ENCODE results near the gene PID1. TPM values are rescaled to one million over a fixed set of nuclear protein-coding genes. Genes with fewer than 3 reads are reported as not detected.

The PID1 gene
- polyA plus RNA-seq, 3 donors: 61.8 to 117 (median 62.3) TPM

DNA sequence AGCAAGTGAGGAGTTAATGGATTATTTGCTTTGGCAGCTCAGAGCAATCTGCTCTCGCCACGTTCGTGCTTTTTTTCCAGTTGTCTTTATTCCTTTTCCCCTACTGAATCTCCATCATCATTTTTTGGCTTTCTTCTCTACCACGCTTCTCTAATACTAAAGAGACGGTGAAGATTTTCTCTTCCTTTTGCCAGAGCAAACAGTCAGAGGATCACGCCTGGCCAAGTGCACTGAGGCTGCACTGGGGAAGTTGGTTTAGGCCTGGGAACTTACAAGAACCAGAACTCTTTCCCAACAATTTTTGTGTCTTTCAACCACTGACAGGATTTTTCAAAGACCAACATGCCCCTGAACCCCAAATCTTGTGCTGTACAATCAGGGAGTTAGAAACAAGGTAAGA is 172.3 kb downstream of the PID1 start:
- no peak for DNase-seq
- TF ChIP-seq, protein P1, sequence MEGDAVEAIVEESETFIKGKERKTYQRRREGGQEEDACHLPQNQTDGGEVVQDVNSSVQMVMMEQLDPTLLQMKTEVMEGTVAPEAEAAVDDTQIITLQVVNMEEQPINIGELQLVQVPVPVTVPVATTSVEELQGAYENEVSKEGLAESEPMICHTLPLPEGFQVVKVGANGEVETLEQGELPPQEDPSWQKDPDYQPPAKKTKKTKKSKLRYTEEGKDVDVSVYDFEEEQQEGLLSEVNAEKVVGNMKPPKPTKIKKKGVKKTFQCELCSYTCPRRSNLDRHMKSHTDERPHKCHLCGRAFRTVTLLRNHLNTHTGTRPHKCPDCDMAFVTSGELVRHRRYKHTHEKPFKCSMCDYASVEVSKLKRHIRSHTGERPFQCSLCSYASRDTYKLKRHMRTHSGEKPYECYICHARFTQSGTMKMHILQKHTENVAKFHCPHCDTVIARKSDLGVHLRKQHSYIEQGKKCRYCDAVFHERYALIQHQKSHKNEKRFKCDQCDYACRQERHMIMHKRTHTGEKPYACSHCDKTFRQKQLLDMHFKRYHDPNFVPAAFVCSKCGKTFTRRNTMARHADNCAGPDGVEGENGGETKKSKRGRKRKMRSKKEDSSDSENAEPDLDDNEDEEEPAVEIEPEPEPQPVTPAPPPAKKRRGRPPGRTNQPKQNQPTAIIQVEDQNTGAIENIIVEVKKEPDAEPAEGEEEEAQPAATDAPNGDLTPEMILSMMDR (IDR thresholded peaks at IDR 0.05): no peak
- H3K4me1 ChIP-seq (ENCODE audit: control insufficient read depth in 1 of 2, insufficient read depth in 2 of 2, low read length in 2 of 2): no peaks in the 10 kb centered on the region
- no peaks in the 10 kb centered on the region for H3K79me2 ChIP-seq (ENCODE audit: insufficient read depth, low read length)
- intact Hi-C loops (cut with micrococcal nuclease): no loop called here
- H3K27me3 ChIP-seq (ENCODE audit: control insufficient read depth in 2 of 2, insufficient read depth in 2 of 2, low read length in 2 of 2): no peaks in the 10 kb centered on the region
- H3K9me3 ChIP-seq (replicated peaks in 1 of 2; ENCODE audit: control insufficient read depth in 1 of 2, insufficient read depth in 1 of 2, low read length in 2 of 2): peaks cover 0 to 4% of the 10 kb centered on the region in 2 donors
- WGBS (ENCODE audit: insufficient coverage): no CpG with 5 or more reads among the region's 6 CpGs
- no peak overlapping the region for H3K4me3 Mint-ChIP-seq
- H3K27ac ChIP-seq (ENCODE audit: low read depth in 1 of 2, low read length in 2 of 2): no peak overlapping the region
- no peak overlapping the region for H3K27ac Mint-ChIP-seq
- H2AFZ ChIP-seq (ENCODE audit: insufficient read depth, low read depth, low read length, poor library complexity, severe bottlenecking): no peak overlapping the region
- H3K36me3 ChIP-seq (replicated peaks in 1 of 2; ENCODE audit: control insufficient read depth in 1 of 2, insufficient read depth in 2 of 2, low read length in 2 of 2): no peaks in the 10 kb centered on the region
- H3K9ac ChIP-seq (ENCODE audit: insufficient read depth, low read length, poor library complexity, severe bottlenecking): no peak overlapping the region
- no peaks in the 10 kb centered on the region for H3K4me1 Mint-ChIP-seq
- no peaks in the 10 kb centered on the region for H3K36me3 Mint-ChIP-seq
- H4K20me1 ChIP-seq (ENCODE audit: insufficient read depth, low read length): peaks cover 99% of the 10 kb centered on the region
- no peak overlapping the region for H3K4me2 ChIP-seq (replicated peaks; ENCODE audit: extremely low read depth, low read length, poor library complexity, severe bottlenecking)
- H3K9me3 Mint-ChIP-seq: peaks cover 0 to 11% (median 2%) of the 10 kb centered on the region in 7 donors
- no peak overlapping the region for H3K4me3 ChIP-seq (replicated peaks in 1 of 3; ENCODE audit: low read depth in 2 of 3, low read length in 3 of 3)
- H3K27me3 Mint-ChIP-seq (ENCODE audit: low read depth in 3 of 3): peaks cover 0 to 2% (median 0%) of the 10 kb centered on the region in 3 donors

DNA sequence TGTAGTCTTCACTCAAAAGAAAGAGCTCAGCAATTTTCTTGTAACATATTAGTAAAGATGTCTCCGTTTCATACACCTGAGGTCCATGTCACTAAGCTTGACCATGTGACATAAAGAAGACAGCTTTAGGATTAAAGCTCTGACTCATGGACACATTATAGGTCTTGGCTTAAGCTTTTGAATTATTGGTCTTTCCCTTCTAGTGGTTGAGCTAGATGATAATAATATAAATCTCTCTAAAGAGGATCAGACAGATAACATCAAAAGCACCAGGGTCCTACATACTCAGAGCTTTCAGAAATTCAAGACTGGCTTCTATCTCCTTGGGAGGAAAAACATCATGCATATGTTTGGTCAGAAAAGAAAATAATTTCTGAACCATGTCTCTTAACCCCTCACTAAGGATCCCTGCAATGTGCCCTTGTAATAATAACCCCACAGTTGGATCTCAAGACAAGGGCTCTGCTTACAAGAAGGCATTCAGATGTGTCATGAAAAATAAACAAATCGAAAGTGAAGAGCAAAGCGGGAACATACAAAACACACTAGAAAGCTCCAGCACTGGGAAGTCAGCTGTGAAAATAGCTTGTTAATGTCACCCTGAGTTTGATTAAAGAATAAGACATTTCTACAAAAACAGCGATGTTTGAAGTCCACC is 174.5 kb downstream of the PID1 start:
- no peaks in the 10 kb centered on the region for H3K36me3 Mint-ChIP-seq

More for the DNA sequence above, 174.5 kb downstream of the PID1 start:
- H3K4me2 ChIP-seq (replicated peaks; ENCODE audit: extremely low read depth, low read length, poor library complexity, severe bottlenecking): no peak overlapping the region
- H2AFZ ChIP-seq (ENCODE audit: insufficient read depth, low read depth, low read length, poor library complexity, severe bottlenecking): no peak overlapping the region
- intact Hi-C loops (cut with micrococcal nuclease): no loop called here
- H4K20me1 ChIP-seq (ENCODE audit: insufficient read depth, low read length): peaks cover 100% of the 10 kb centered on the region
- no CpG with 5 or more reads among the region's 4 CpGs for WGBS (ENCODE audit: insufficient coverage)
- no peaks in the 10 kb centered on the region for H3K79me2 ChIP-seq (ENCODE audit: insufficient read depth, low read length)
- TF ChIP-seq, protein P1 (IDR thresholded peaks at IDR 0.05): no peak
- H3K27ac ChIP-seq (ENCODE audit: low read depth in 1 of 2, low read length in 2 of 2): no peak overlapping the region
- H3K27me3 ChIP-seq (ENCODE audit: control insufficient read depth in 2 of 2, insufficient read depth in 2 of 2, low read length in 2 of 2): no peaks in the 10 kb centered on the region
- peaks cover 0 to 2% (median 0%) of the 10 kb centered on the region in 3 donors for H3K27me3 Mint-ChIP-seq (ENCODE audit: low read depth in 3 of 3)
- no peak overlapping the region for H3K9ac ChIP-seq (ENCODE audit: insufficient read depth, low read length, poor library complexity, severe bottlenecking)
- no peaks in the 10 kb centered on the region for H3K4me1 ChIP-seq (ENCODE audit: control insufficient read depth in 1 of 2, insufficient read depth in 2 of 2, low read length in 2 of 2)
- DNase-seq: no peak
- peaks cover 0 to 11% (median 6%) of the 10 kb centered on the region in 7 donors for H3K9me3 Mint-ChIP-seq
- H3K4me3 ChIP-seq (replicated peaks in 1 of 3; ENCODE audit: low read depth in 2 of 3, low read length in 3 of 3): no peak overlapping the region
- H3K27ac Mint-ChIP-seq: no peak overlapping the region
- H3K4me3 Mint-ChIP-seq: no peak overlapping the region
- no peaks in the 10 kb centered on the region for H3K4me1 Mint-ChIP-seq
- H3K9me3 ChIP-seq (replicated peaks in 1 of 2; ENCODE audit: control insufficient read depth in 1 of 2, insufficient read depth in 1 of 2, low read length in 2 of 2): peaks cover 0 to 5% of the 10 kb centered on the region in 2 donors
- no peaks in the 10 kb centered on the region for H3K36me3 ChIP-seq (replicated peaks in 1 of 2; ENCODE audit: control insufficient read depth in 1 of 2, insufficient read depth in 2 of 2, low read length in 2 of 2)
